Thyroid gland (tissue), 4 donors: ENCODE results near the gene MAFB.

Experiments used
- CTCF ChIP-seq, 6 experiments: fragments of 200-600 bp in 3 of 6; fragments of 450-650 bp in 3 of 6; sonication (generic) in 3 of 6; IDR thresholded peaks; one replicate each; pipeline ENCODE4 v1.5.1; 2016 to 2019; ENCODE audit warnings: antibody characterized with exemption in 6 of 6, mild to moderate bottlenecking in 2 of 6, inconsistent platforms in 1 of 6, moderate library complexity in 1 of 6
- POLR2A ChIP-seq, 2 donors: fragments of 450-650 bp; IDR thresholded peaks; one replicate each; pipeline ENCODE4 v1.6.1; 2017; ENCODE audit warnings: antibody characterized with exemption in 2 of 2, mild to moderate bottlenecking in 2 of 2, moderate library complexity in 1 of 2

GRCh38 chr20:40694246-40694645, 5.2 kb upstream of the MAFB start:
- TF ChIP-seq CTCF (IDR thresholded peaks at IDR 0.05): no peak
- no peak for TF ChIP-seq POLR2A (IDR thresholded peaks at IDR 0.05)
